ENCODE results near the gene PADI3. TPM values are rescaled to one million over a fixed set of nuclear protein-coding genes. Genes with fewer than 3 reads are reported as not detected.

The PADI3 gene
- total and polyA plus RNA-seq, 8 donors, result 0.04 TPM; not detected in 7

DNA sequence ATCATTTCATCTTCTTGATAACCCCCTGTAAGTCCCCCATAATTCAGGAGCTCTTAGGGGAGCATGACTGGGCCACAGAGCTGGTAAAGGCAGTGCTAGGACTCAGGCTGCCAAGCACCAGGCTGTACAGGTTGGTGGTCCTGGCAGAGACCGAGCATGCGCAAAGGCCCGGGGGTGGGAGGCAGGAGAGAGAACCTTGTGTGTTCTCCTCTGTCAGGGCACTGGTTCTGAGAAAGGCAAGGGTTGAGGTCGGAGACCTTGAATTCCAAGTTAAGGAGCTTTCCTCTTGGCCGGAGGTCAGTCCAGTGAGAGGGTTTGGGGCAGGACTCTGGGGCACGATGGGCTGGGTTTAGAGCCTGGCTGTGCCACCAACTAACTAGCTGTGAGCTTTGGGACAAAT, 23.2 kb downstream of the PADI3 start:
- Histone ChIP-seq H3K4me3 (no peak overlapping the region), H3K27ac (no peak overlapping the region), H3K36me3 (no peaks in the 10 kb centered on the region), H3K9me3 (no peaks in the 10 kb centered on the region), H3K27me3 (peaks cover 0 to 25% of the 10 kb centered on the region in 2 donors), H3K4me1 (peaks cover 0 to 10% of the 10 kb centered on the region in 2 donors)
- intact Hi-C loops (cut with DNase I), result no loop called here
- TF ChIP-seq CTCF (IDR thresholded peaks at IDR 0.05), result no peak
- ATAC-seq (no peak), DNase-seq (no peak)

- DNase-seq (no peak), ATAC-seq (no peak)
- Histone ChIP-seq H3K4me3 (no peak overlapping the region), H3K4me1 (peaks cover 0 to 10% of the 10 kb centered on the region in 2 donors), H3K27ac (no peak overlapping the region), H3K9me3 (no peaks in the 10 kb centered on the region), H3K36me3 (no peaks in the 10 kb centered on the region), H3K27me3 (peaks cover 0 to 25% of the 10 kb centered on the region in 2 donors)
- no peak for TF ChIP-seq CTCF (IDR thresholded peaks at IDR 0.05)
- intact Hi-C loops (cut with DNase I), result no loop called here
Observed at GRCh38 chr1:17272646-17273045, 23.7 kb downstream of the PADI3 start.

- no peak for DNase-seq
- H3K27me3 ChIP-seq, result peaks cover 0 to 25% of the 10 kb centered on the region in 2 donors
- ATAC-seq, result no peak
- intact Hi-C loops (cut with DNase I), result no loop called here
- no peak overlapping the region for H3K27ac ChIP-seq
- no peak for TF ChIP-seq CTCF (IDR thresholded peaks at IDR 0.05)
- no peak overlapping the region for H3K4me3 ChIP-seq
- H3K4me1 ChIP-seq, result peaks cover 0 to 10% of the 10 kb centered on the region in 2 donors
- H3K36me3 ChIP-seq, result no peaks in the 10 kb centered on the region
- no peaks in the 10 kb centered on the region for H3K9me3 ChIP-seq
Observed at GRCh38 chr1:17273096-17273495, 24.2 kb downstream of the PADI3 start.

- ATAC-seq, result peak; percentile 93
- H3K4me3 ChIP-seq, result no peak overlapping the region
- TF ChIP-seq CTCF (IDR thresholded peaks at IDR 0.05), result peak; percentile 58 to 64
- intact Hi-C loops (cut with DNase I), result no loop called here
- H3K9me3 ChIP-seq, result no peaks in the 10 kb centered on the region
- H3K4me1 ChIP-seq, result peaks cover 0 to 10% of the 10 kb centered on the region in 2 donors
- H3K27me3 ChIP-seq, result peaks cover 0 to 27% of the 10 kb centered on the region in 2 donors
- peak in 3 of 4 donors; percentile 43 to 90 (median 52) for DNase-seq
- no peaks in the 10 kb centered on the region for H3K36me3 ChIP-seq
- no peak overlapping the region for H3K27ac ChIP-seq
Observed at GRCh38 chr1:17274186-17275170, 25.6 kb downstream of the PADI3 start.

GRCh38 chr1:17276568-17276967, 27.7 kb downstream of the PADI3 start:
- Histone ChIP-seq H3K9me3 (no peaks in the 10 kb centered on the region), H3K27ac (no peak overlapping the region), H3K4me3 (no peak overlapping the region), H3K36me3 (no peaks in the 10 kb centered on the region), H3K4me1 (peaks cover 0 to 20% of the 10 kb centered on the region in 2 donors), H3K27me3 (peaks cover 0 to 35% of the 10 kb centered on the region in 2 donors)
- DNase-seq (peak in 2 of 4 donors; percentile 66 to 89), ATAC-seq (no peak)
- intact Hi-C loops (cut with DNase I), result no loop called here
- no peak for TF ChIP-seq CTCF (IDR thresholded peaks at IDR 0.05)
